Measurements from ENCODE around the gene NUMBL.
A peak's percentile ranks its signal among the peaks of the same experiment; 100 is the strongest.

Gene NUMBL

DNA sequence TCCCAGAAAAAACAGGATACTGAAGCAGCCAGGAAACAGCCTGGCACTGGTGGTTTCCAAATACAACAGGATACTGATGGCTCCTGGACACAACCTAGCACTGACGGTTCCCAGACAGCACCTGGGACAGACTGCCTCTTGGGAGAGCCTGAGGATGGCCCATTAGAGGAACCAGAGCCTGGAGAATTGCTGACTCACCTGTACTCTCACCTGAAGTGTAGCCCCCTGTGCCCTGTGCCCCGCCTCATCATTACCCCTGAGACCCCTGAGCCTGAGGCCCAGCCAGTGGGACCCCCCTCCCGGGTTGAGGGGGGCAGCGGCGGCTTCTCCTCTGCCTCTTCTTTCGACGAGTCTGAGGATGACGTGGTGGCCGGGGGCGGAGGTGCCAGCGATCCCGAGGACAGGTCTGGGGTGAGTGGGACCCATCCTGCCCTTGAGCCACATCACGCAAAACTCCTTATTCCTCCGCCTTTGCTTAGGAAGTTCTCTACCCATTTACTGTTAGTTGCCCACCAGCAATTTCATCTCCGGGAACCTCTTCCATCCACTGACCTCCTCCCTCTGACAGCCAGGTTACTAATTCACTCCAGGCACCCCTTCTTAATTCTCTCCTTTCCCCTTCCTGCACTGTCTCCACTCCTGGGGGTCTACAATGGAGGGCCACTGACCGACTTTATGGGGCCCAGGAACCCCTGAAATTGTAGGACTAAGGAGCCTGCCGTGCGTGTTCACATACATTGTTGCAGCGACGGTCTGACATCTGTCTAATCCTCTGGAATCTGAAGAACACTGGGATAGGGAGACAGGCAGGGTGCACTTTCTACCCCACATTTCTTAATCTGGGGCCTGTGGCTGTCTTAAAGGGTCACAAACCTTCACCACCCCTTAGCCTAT is 27.7 kb upstream of the NUMBL start:
- Histone ChIP-seq H3K79me1 (replicated peaks; ENCODE audit: low read length, poor library complexity, severe bottlenecking) (peaks cover 5% of the 10 kb centered on the region), H2BK120ac (ENCODE audit: low read depth, low read length) (peak overlapping the region; percentile 37), H4K91ac (ENCODE audit: low read length) (no peak overlapping the region), H2BK15ac (ENCODE audit: low read depth, poor library complexity, severe bottlenecking) (peak overlapping the region; percentile 8), H3K9ac (ENCODE audit: low read length) (peak overlapping the region; percentile 98), H3K4me3 (ENCODE audit: insufficient read depth in 1 of 2, low read depth in 1 of 2, low read length in 2 of 2) (peak overlapping the region; percentile 57 to 98), H3K27ac (ENCODE audit: low read length, poor library complexity, severe bottlenecking) (peak overlapping the region; percentile 87), H4K8ac (ENCODE audit: low read length) (no peak overlapping the region), H2BK5ac (ENCODE audit: low read depth, low read length, poor library complexity, severe bottlenecking) (no peak overlapping the region), H3K4ac (ENCODE audit: low read depth in 1 of 2, low read length in 2 of 2) (peak overlapping the region; percentile 1 to 52), H2AK5ac (ENCODE audit: low read length, severe bottlenecking) (peak overlapping the region; percentile 16), H3K23ac (ENCODE audit: low read length in 2 of 2) (peak overlapping the region in 1 of 2 experiments; percentile 90), H3K9me3 (ENCODE audit: control insufficient read depth, low read length) (no peaks in the 10 kb centered on the region), H3K4me1 (ENCODE audit: control insufficient read depth, insufficient read depth, low read depth, low read length) (peaks cover 30% of the 10 kb centered on the region), H3K4me2 (ENCODE audit: low read length, poor library complexity, severe bottlenecking) (peak overlapping the region; percentile 90), H3K36me3 (ENCODE audit: control insufficient read depth in 1 of 2, insufficient read depth in 2 of 2, low read depth in 1 of 2, low read length in 2 of 2) (peaks cover 0 to 5% of the 10 kb centered on the region in 2 experiments), H3K14ac (ENCODE audit: low read length in 2 of 2) (peak overlapping the region in 1 of 2 experiments; percentile 61), H2BK12ac (ENCODE audit: low read length in 2 of 2) (peak overlapping the region in 1 of 2 experiments; percentile 85), H2AFZ (ENCODE audit: low read depth, low read length) (no peak overlapping the region), H3K18ac (ENCODE audit: low read depth in 1 of 2, low read length in 2 of 2) (peak overlapping the region; percentile 46 to 96), H3K27me3 (ENCODE audit: control insufficient read depth in 1 of 2, insufficient read depth in 1 of 2, low read length in 2 of 2) (no peaks in the 10 kb centered on the region)
- 4% methylated on average over 20 of the region's 20 CpGs for WGBS
- DNase-seq: peak; percentile 46

DNA sequence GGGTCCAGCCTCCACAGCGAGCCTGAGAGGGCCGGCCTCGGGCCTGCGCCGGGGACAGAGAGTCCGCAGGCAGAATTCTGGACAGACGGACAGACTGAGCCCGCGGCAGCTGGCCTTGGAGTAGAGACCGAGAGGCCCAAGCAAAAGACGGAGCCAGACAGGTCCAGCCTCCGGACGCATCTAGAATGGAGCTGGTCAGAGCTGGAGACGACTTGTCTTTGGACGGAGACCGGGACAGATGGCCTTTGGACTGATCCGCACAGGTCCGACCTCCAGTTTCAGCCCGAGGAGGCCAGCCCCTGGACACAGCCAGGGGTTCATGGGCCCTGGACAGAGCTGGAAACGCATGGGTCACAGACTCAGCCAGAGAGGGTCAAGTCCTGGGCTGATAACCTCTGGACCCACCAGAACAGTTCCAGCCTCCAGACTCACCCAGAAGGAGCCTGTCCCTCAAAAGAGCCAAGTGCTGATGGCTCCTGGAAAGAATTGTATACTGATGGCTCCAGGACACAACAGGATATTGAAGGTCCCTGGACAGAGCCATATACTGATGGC is 27.0 kb upstream of the NUMBL start:
- Histone ChIP-seq H3K23ac (ENCODE audit: low read length in 2 of 2) (peak overlapping the region in 1 of 2 experiments; percentile 57), H3K27ac (ENCODE audit: low read length, poor library complexity, severe bottlenecking) (peak overlapping the region; percentile 77), H3K27me3 (ENCODE audit: control insufficient read depth in 1 of 2, insufficient read depth in 1 of 2, low read length in 2 of 2) (no peaks in the 10 kb centered on the region), H3K79me1 (replicated peaks; ENCODE audit: low read length, poor library complexity, severe bottlenecking) (peaks cover 9% of the 10 kb centered on the region), H2AK5ac (ENCODE audit: low read length, severe bottlenecking) (peak overlapping the region; percentile 16), H4K8ac (ENCODE audit: low read length) (peak overlapping the region; percentile 30), H2BK120ac (ENCODE audit: low read depth, low read length) (peak overlapping the region; percentile 37), H3K14ac (ENCODE audit: low read length in 2 of 2) (peak overlapping the region in 1 of 2 experiments; percentile 97), H3K18ac (ENCODE audit: low read depth in 1 of 2, low read length in 2 of 2) (peak overlapping the region; percentile 89 to 96), H2BK12ac (ENCODE audit: low read length in 2 of 2) (peak overlapping the region in 1 of 2 experiments; percentile 75), H3K4me3 (ENCODE audit: insufficient read depth in 1 of 2, low read depth in 1 of 2, low read length in 2 of 2) (peak overlapping the region; percentile 75 to 98), H3K4me2 (ENCODE audit: low read length, poor library complexity, severe bottlenecking) (peak overlapping the region; percentile 90), H2AFZ (ENCODE audit: low read depth, low read length) (peak overlapping the region; percentile 37), H3K4me1 (ENCODE audit: control insufficient read depth, insufficient read depth, low read depth, low read length) (peaks cover 30% of the 10 kb centered on the region), H4K91ac (ENCODE audit: low read length) (peak overlapping the region; percentile 55), H3K9ac (ENCODE audit: low read length) (peak overlapping the region; percentile 98), H3K36me3 (ENCODE audit: control insufficient read depth in 1 of 2, insufficient read depth in 2 of 2, low read depth in 1 of 2, low read length in 2 of 2) (peaks cover 5 to 11% of the 10 kb centered on the region in 2 experiments), H2BK5ac (ENCODE audit: low read depth, low read length, poor library complexity, severe bottlenecking) (peak overlapping the region; percentile 33), H3K4ac (ENCODE audit: low read depth in 1 of 2, low read length in 2 of 2) (peak overlapping the region; percentile 52 to 54), H2BK15ac (ENCODE audit: low read depth, poor library complexity, severe bottlenecking) (peak overlapping the region; percentile 85), H3K9me3 (ENCODE audit: control insufficient read depth, low read length) (no peaks in the 10 kb centered on the region)
- no peak for DNase-seq
- under 1% methylated on average over 20 of the region's 20 CpGs for WGBS

DNA sequence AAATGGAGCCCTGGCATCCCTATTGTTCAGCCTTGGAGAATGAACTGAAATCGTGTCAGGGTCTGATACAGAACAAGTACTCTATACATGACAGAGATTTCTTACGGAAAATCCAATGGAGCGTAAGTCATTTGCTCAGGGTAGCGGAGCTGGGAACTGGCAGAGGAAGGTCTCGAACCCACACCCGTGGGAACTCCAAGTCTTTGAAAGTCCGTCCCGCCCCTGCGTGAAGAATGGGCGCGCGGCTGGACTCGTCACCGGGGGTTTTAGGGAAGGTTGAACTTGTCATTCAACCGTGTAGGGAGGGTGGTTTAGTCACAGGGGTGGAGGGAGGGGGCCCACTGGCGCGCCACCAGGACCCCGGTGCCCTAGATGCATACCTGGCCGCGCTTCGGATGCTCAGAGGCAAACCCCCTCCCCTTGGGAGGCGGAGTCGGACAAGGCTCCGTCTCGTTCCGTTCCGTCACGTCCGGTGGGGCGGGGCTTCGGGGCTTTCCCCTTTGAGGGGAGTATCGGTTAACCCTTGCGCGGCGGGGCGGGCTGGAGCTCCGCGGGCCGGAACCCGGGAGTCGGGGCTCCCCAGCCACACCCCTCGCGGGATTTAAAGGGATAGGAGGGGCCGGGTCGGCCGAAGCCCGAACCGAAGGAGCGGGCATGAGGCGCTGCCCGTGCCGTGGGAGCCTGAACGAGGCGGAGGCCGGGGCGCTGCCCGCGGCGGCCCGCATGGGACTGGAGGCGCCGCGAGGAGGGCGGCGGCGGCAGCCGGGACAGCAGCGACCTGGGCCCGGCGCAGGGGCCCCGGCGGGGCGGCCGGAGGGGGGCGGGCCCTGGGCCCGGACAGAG is 26.3 kb upstream of the NUMBL start, which contains the start of the genes COQ8B and ITPKC:
TSS of gene COQ8B (minus strand) at position 405 of the 843 bp plus-strand sequence. CDS start 2,254 bp downstream, outside the sequence.
TSS of gene ITPKC (plus strand) at position 631 of the 843 bp plus-strand sequence. CDS start at position 655, 24 bp downstream.
- Histone ChIP-seq H3K27me3 (ENCODE audit: control insufficient read depth in 1 of 2, insufficient read depth in 1 of 2, low read length in 2 of 2) (no peaks in the 10 kb centered on the region), H3K4me2 (ENCODE audit: low read length, poor library complexity, severe bottlenecking) (peak within 1 kb of the TSS; percentile 90), H3K36me3 (ENCODE audit: control insufficient read depth in 1 of 2, insufficient read depth in 2 of 2, low read depth in 1 of 2, low read length in 2 of 2) (peaks cover 7 to 11% of the 10 kb centered on the region in 2 experiments), H3K9ac (ENCODE audit: low read length) (peak within 1 kb of the TSS; percentile 98), H2BK15ac (ENCODE audit: low read depth, poor library complexity, severe bottlenecking) (peak within 1 kb of the TSS; percentile 92), H2BK120ac (ENCODE audit: low read depth, low read length) (peak within 1 kb of the TSS; percentile 37), H3K79me1 (replicated peaks; ENCODE audit: low read length, poor library complexity, severe bottlenecking) (peaks cover 9% of the 10 kb centered on the region), H3K4me3 (ENCODE audit: insufficient read depth in 1 of 2, low read depth in 1 of 2, low read length in 2 of 2) (peak within 1 kb of the TSS; percentile 75 to 98), H3K4ac (ENCODE audit: low read depth in 1 of 2, low read length in 2 of 2) (peak within 1 kb of the TSS; percentile 70 to 92), H2BK12ac (ENCODE audit: low read length in 2 of 2) (peak within 1 kb of the TSS; percentile 18 to 82), H4K91ac (ENCODE audit: low read length) (peak within 1 kb of the TSS; percentile 79), H3K4me1 (ENCODE audit: control insufficient read depth, insufficient read depth, low read depth, low read length) (peaks cover 27% of the 10 kb centered on the region), H4K8ac (ENCODE audit: low read length) (peak within 1 kb of the TSS; percentile 54), H2AK5ac (ENCODE audit: low read length, severe bottlenecking) (peak within 1 kb of the TSS; percentile 96), H3K18ac (ENCODE audit: low read depth in 1 of 2, low read length in 2 of 2) (peak within 1 kb of the TSS; percentile 89 to 96), H3K9me3 (ENCODE audit: control insufficient read depth, low read length) (no peaks in the 10 kb centered on the region), H3K23ac (ENCODE audit: low read length in 2 of 2) (peak within 1 kb of the TSS; percentile 14 to 67), H3K27ac (ENCODE audit: low read length, poor library complexity, severe bottlenecking) (peak within 1 kb of the TSS; percentile 95), H2AFZ (ENCODE audit: low read depth, low read length) (peak within 1 kb of the TSS; percentile 37), H3K14ac (ENCODE audit: low read length in 2 of 2) (peak within 1 kb of the TSS in 1 of 2 experiments; percentile 97), H2BK5ac (ENCODE audit: low read depth, low read length, poor library complexity, severe bottlenecking) (peak within 1 kb of the TSS; percentile 85)
- DNase-seq: peak; percentile 98
- WGBS: under 1% methylated on average over 76 of the region's 76 CpGs

All from mesenchymal stem cell (in vitro differentiated cells and primary cell).